Measurements from ENCODE around the gene TFB1M.
"Not testable (repeated sequence)": the region's sequence is repeated elsewhere in the genome, so short reads cannot be mapped to it uniquely, and the experiment has no call there.

TFB1M gene

GRCh38 chr6:155314092-155314772 is at the start of gene TFB1M:
TSS of gene TFB1M (minus strand) at chr6:155314484. CDS start at chr6:155314428, 56 bp downstream.
- peak; percentile 96 for DNase-seq

- not testable (repeated sequence) for DNase-seq
Measured at GRCh38 chr6:155364021-155364420, 49.7 kb upstream of the TFB1M start.

- not testable (repeated sequence) for DNase-seq
Measured at GRCh38 chr6:155362968-155363632, 48.8 kb upstream of the TFB1M start.

GRCh38 chr6:155354167-155354566 is 39.9 kb upstream of the TFB1M start:
- no peak for DNase-seq

GRCh38 chr6:155352811-155353210 is 38.5 kb upstream of the TFB1M start:
- no peak for DNase-seq

GRCh38 chr6:155352130-155352420 is 37.8 kb upstream of the TFB1M start:
- DNase-seq = no peak

- DNase-seq = no peak
Measured at GRCh38 chr6:155351273-155352129, 37.2 kb upstream of the TFB1M start.

- no peak for DNase-seq
Measured at GRCh38 chr6:155349956-155350355, 35.7 kb upstream of the TFB1M start.

- no peak for DNase-seq
Measured at GRCh38 chr6:155349129-155349528, 34.8 kb upstream of the TFB1M start.

- DNase-seq = no peak
Measured at GRCh38 chr6:155347800-155348199, 33.5 kb upstream of the TFB1M start.

GRCh38 chr6:155346957-155347356 is 32.7 kb upstream of the TFB1M start:
- no peak for DNase-seq

- DNase-seq = no peak
Measured at GRCh38 chr6:155344341-155345006, 30.2 kb upstream of the TFB1M start.

- no peak for DNase-seq
Measured at GRCh38 chr6:155341130-155341828, 27.0 kb upstream of the TFB1M start.

- DNase-seq = no peak
Measured at GRCh38 chr6:155340464-155341129, 26.3 kb upstream of the TFB1M start.

- DNase-seq = not testable (repeated sequence)
Measured at GRCh38 chr6:155339929-155340328, 25.6 kb upstream of the TFB1M start.

GRCh38 chr6:155338237-155338636 is 24.0 kb upstream of the TFB1M start:
- DNase-seq = not testable (repeated sequence)

GRCh38 chr6:155335265-155335664 is 21.0 kb upstream of the TFB1M start:
- DNase-seq = no peak

GRCh38 chr6:155334073-155334472 is 19.8 kb upstream of the TFB1M start:
- not testable (repeated sequence) for DNase-seq

GRCh38 chr6:155333414-155333813 is 19.1 kb upstream of the TFB1M start:
- no peak for DNase-seq

- DNase-seq = no peak
Measured at GRCh38 chr6:155330922-155331321, 16.6 kb upstream of the TFB1M start.

GRCh38 chr6:155330133-155330734 is 15.9 kb upstream of the TFB1M start:
- no peak for DNase-seq

All from SHP77 treated with DMSO at 0.1 percent for 48 hours (cell line).